Measurements from ENCODE around the gene AP4M1. TPM values are rescaled to one million over a fixed set of nuclear protein-coding genes. Genes with fewer than 3 reads are reported as not detected.

AP4M1 gene
- total RNA-seq, 1 experiment from 2014 or later = 25.1 TPM

DNA sequence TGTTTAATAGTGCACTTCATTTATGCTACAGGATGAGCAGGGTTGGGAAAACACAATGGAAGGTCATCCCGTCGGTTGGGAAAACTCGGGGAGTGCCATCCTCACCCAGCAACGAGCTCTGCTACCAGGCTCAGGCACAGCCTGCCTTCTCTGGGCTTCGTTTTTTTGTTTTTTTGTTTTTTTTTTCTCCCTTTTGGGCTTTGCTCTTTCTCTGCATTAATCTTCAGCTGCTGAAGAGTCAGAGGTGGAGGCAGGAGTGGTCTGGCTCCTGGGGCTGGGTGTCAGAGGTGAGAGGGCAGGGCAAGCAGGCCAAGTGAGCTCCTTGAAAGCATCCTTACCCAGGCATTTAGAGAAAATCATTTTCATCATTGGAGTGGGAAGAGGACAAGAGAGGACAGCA lies 31.5 kb upstream of the AP4M1 start:
- ChIA-PET CTCF (no interaction called here), POLR2A (ENCODE audit: low non-redundant PET) (no interaction called here)
- H3K4me3 ChIP-seq (ENCODE audit: low read depth, low read length, poor library complexity, severe bottlenecking) = no peak overlapping the region
- H3K27ac ChIP-seq (ENCODE audit: low read depth, low read length, poor library complexity, severe bottlenecking) = no peak overlapping the region
- H3K27me3 ChIP-seq (replicated peaks; ENCODE audit: insufficient read depth, low read depth, low read length, poor library complexity) = no peaks in the 10 kb centered on the region
- H3K36me3 ChIP-seq (ENCODE audit: insufficient read depth, low read length, poor library complexity, severe bottlenecking) = peaks cover 67% of the 10 kb centered on the region
- H3K4me1 ChIP-seq (ENCODE audit: insufficient read depth, low read length, poor library complexity, severe bottlenecking) = no peaks in the 10 kb centered on the region
- no peak for DNase-seq (ENCODE audit: low spot score)
- intact Hi-C loops (cut with micrococcal nuclease; ENCODE audit: unreplicated experiment) = no loop called here
- peaks cover 53% of the 10 kb centered on the region for H3K9me3 ChIP-seq (ENCODE audit: low read depth, low read length, poor library complexity, severe bottlenecking)
- TF ChIP-seq, protein P1, sequence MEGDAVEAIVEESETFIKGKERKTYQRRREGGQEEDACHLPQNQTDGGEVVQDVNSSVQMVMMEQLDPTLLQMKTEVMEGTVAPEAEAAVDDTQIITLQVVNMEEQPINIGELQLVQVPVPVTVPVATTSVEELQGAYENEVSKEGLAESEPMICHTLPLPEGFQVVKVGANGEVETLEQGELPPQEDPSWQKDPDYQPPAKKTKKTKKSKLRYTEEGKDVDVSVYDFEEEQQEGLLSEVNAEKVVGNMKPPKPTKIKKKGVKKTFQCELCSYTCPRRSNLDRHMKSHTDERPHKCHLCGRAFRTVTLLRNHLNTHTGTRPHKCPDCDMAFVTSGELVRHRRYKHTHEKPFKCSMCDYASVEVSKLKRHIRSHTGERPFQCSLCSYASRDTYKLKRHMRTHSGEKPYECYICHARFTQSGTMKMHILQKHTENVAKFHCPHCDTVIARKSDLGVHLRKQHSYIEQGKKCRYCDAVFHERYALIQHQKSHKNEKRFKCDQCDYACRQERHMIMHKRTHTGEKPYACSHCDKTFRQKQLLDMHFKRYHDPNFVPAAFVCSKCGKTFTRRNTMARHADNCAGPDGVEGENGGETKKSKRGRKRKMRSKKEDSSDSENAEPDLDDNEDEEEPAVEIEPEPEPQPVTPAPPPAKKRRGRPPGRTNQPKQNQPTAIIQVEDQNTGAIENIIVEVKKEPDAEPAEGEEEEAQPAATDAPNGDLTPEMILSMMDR (conservative IDR thresholded peaks at IDR 0.05; ENCODE audit: low read depth, low read length) = no peak
- no TSS peak for BruUV-seq (replicated peaks)

DNA sequence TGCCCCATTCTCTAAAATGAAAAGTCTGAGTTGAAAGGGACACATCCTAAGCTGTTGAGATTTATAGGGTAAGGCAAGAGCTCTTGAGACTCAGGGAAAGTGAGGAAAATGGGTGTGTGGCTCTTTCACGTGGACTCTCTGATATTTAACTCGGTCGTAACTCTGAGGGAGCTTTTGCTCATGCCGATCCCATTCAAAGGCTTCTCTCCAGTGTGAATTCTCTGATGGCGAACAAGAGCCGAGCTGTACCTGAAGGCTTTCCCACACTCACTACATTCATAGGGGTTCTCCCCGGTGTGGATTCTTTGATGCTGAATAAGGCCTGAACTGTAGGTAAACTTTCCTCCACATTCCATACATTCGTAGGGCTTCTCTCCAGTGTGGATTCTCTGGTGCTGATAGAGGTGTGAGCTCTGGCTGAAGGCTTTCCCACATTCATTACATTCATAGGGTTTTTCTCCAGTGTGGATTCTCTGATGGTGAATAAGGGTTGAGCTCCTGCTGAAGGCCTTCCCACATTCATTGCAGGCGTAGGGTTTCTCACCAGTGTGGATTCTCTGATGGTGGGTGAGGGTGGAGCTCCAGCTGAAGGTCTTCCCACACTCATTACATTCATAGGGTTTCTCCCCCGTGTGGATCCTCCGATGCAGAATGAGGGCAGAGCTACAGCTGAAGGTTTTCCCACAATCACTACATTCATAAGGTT lies 30.3 kb upstream of the AP4M1 start:
- no peak for DNase-seq (ENCODE audit: low spot score)
- no peaks in the 10 kb centered on the region for H3K27me3 ChIP-seq (replicated peaks; ENCODE audit: insufficient read depth, low read depth, low read length, poor library complexity)
- BruUV-seq (replicated peaks) = no TSS peak
- peaks cover 75% of the 10 kb centered on the region for H3K36me3 ChIP-seq (ENCODE audit: insufficient read depth, low read length, poor library complexity, severe bottlenecking)
- TF ChIP-seq, protein P1 (conservative IDR thresholded peaks at IDR 0.05; ENCODE audit: low read depth, low read length) = no peak
- TF ChIP-seq EZH2 (IDR thresholded peaks at IDR 0.05; ENCODE audit: borderline replicate concordance, low read depth, low read length, poor library complexity, severe bottlenecking) = no peak
- H3K4me1 ChIP-seq (ENCODE audit: insufficient read depth, low read length, poor library complexity, severe bottlenecking) = no peaks in the 10 kb centered on the region
- intact Hi-C loops (cut with micrococcal nuclease; ENCODE audit: unreplicated experiment) = no loop called here
- no peak overlapping the region for H3K27ac ChIP-seq (ENCODE audit: low read depth, low read length, poor library complexity, severe bottlenecking)
- ChIA-PET POLR2A (ENCODE audit: low non-redundant PET) (no interaction called here), CTCF (no interaction called here)
- H3K9me3 ChIP-seq (ENCODE audit: low read depth, low read length, poor library complexity, severe bottlenecking) = peaks cover 54% of the 10 kb centered on the region
- no peak overlapping the region for H3K4me3 ChIP-seq (ENCODE audit: low read depth, low read length, poor library complexity, severe bottlenecking)

DNA sequence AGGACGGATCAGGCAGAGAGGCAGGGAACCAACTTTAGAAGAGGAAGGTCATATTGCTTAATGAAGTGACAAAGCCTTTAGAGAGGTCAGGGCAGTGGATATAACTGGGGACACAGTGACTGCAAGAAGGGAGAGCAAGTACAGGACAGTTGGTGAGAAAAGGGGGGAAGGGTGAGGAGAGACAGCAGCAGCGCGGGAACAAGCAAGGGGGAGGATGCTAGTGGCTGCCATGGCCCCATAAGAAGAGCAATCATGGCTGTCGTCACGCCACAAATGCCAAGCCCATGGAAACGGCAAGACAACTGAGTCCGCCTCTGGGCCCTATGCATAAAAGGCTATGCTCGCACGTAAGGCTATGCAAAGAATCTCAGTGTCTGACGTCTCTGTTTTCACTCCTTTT lies 29.0 kb upstream of the AP4M1 start:
- no TSS peak for BruUV-seq (replicated peaks)
- TF ChIP-seq EZH2 (IDR thresholded peaks at IDR 0.05; ENCODE audit: borderline replicate concordance, low read depth, low read length, poor library complexity, severe bottlenecking) = no peak
- TF ChIP-seq, protein P1 (conservative IDR thresholded peaks at IDR 0.05; ENCODE audit: low read depth, low read length) = no peak
- intact Hi-C loops (cut with micrococcal nuclease; ENCODE audit: unreplicated experiment) = no loop called here
- POLR2A ChIA-PET (ENCODE audit: low non-redundant PET) = no interaction called here
- Histone ChIP-seq H3K27ac (ENCODE audit: low read depth, low read length, poor library complexity, severe bottlenecking) (no peak overlapping the region), H3K36me3 (ENCODE audit: insufficient read depth, low read length, poor library complexity, severe bottlenecking) (peaks cover 88% of the 10 kb centered on the region), H3K4me3 (ENCODE audit: low read depth, low read length, poor library complexity, severe bottlenecking) (no peak overlapping the region), H3K27me3 (replicated peaks; ENCODE audit: insufficient read depth, low read depth, low read length, poor library complexity) (no peaks in the 10 kb centered on the region), H3K4me1 (ENCODE audit: insufficient read depth, low read length, poor library complexity, severe bottlenecking) (no peaks in the 10 kb centered on the region), H3K9me3 (ENCODE audit: low read depth, low read length, poor library complexity, severe bottlenecking) (peaks cover 54% of the 10 kb centered on the region)
- DNase-seq (ENCODE audit: low spot score) = no peak
- CTCF ChIA-PET = no interaction called here
